Measurements from ENCODE around the gene RNF40. TPM values are rescaled to one million over a fixed set of nuclear protein-coding genes. Genes with fewer than 3 reads are reported as not detected.

RNF40 gene
- total RNA-seq, 1 donor from 2014 or later, result 157 TPM

DNA sequence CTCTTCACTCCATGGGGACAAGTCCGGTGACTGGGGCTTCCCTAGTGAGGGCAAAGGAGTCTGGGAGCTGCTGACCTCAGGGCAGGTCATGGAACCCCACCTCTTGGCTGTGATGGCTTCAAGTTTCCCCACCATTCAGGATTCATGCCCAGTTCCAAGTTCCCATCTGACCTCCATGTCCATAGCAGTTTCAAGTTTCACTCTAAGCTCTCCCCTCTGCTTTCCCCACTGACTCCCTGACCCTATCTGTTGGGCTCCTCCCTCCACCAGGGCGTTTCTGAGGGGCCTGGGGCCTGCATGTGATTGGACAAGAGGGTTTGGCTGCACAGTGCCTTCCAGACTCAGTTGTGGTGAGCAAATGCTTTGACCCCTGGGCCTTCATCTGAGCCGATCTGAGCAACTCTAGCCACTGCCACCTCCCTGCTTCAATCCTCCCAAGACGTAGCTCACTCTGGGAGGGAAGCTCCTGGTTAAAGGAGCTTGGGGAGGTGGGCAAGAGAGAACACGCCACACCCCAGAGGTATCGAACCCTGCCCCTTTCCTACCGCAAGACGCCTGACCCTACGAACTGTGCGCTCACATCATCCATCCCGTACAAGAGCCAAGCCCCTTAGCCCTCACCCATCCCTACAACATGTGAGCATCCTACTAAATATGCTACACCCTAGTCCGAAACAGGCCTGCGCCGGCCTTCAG lies 16.6 kb downstream of the RNF40 start:
- Mint-ChIP-seq H3K9me3 (no peaks in the 10 kb centered on the region), H3K27me3 (ENCODE audit: low read depth) (peaks cover 16% of the 10 kb centered on the region), H3K4me1 (peaks cover 27% of the 10 kb centered on the region), H3K4me3 (peak overlapping the region; percentile 85), H3K27ac (ENCODE audit: unreplicated experiment) (peak overlapping the region; percentile 81), H3K36me3 (ENCODE audit: low read depth) (peaks cover 9% of the 10 kb centered on the region)
- TF ChIP-seq, protein P1, sequence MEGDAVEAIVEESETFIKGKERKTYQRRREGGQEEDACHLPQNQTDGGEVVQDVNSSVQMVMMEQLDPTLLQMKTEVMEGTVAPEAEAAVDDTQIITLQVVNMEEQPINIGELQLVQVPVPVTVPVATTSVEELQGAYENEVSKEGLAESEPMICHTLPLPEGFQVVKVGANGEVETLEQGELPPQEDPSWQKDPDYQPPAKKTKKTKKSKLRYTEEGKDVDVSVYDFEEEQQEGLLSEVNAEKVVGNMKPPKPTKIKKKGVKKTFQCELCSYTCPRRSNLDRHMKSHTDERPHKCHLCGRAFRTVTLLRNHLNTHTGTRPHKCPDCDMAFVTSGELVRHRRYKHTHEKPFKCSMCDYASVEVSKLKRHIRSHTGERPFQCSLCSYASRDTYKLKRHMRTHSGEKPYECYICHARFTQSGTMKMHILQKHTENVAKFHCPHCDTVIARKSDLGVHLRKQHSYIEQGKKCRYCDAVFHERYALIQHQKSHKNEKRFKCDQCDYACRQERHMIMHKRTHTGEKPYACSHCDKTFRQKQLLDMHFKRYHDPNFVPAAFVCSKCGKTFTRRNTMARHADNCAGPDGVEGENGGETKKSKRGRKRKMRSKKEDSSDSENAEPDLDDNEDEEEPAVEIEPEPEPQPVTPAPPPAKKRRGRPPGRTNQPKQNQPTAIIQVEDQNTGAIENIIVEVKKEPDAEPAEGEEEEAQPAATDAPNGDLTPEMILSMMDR (conservative IDR thresholded peaks at IDR 0.05), result no peak
- no peak for DNase-seq (ENCODE audit: low read depth, low spot score)

DNA sequence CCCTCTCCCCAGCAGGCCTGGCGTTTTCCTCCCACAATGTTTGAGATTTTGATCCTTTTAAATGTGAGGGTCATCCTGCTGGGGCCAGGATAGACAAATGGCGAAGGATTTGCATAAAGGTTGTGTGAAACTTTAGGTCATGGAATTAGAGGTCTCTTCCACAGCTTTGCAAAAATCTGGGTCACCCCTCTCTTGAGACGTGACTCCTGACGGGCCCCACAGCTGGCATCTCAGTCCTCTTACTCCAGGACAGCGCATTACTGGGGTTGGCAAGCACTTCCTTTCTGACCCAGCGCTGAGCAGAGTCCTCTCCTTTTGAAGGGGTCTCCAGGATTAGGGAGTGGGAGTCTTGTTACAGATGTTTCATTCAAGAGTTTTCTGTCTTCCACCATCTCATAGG lies 17.5 kb downstream of the RNF40 start:
- peak overlapping the region; percentile 50 for H3K27ac Mint-ChIP-seq (ENCODE audit: unreplicated experiment)
- TF ChIP-seq, protein P1 (conservative IDR thresholded peaks at IDR 0.05), result no peak
- peak overlapping the region; percentile 85 for H3K4me3 Mint-ChIP-seq
- H3K4me1 Mint-ChIP-seq, result peaks cover 27% of the 10 kb centered on the region
- H3K27me3 Mint-ChIP-seq (ENCODE audit: low read depth), result peaks cover 16% of the 10 kb centered on the region
- no peaks in the 10 kb centered on the region for H3K9me3 Mint-ChIP-seq
- peaks cover 9% of the 10 kb centered on the region for H3K36me3 Mint-ChIP-seq (ENCODE audit: low read depth)
- no peak for DNase-seq (ENCODE audit: low read depth, low spot score)

DNA sequence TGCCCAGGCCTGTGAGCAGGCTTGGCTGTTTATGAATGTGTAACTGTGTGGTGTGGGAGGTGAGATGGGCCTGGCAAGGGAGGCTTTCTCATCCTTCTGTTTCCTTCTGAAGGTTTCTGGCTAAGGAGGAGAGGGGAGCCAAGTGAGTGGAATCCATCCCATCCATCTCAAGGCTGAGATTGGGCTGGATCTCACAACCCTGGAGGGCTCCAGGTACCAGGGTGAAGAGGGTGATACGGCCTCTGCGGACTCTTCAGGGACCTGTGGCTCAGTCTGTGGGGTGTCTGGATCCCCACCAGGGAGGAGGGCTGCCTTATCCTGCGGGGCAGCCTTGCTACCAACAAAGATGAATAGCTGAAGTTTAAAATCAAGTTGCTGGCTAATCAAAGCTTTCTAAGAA lies 17.9 kb downstream of the RNF40 start:
- H3K4me1 Mint-ChIP-seq, result peaks cover 23% of the 10 kb centered on the region
- DNase-seq (ENCODE audit: low read depth, low spot score), result no peak
- peak overlapping the region; percentile 50 for H3K27ac Mint-ChIP-seq (ENCODE audit: unreplicated experiment)
- peak overlapping the region; percentile 85 for H3K4me3 Mint-ChIP-seq
- no peaks in the 10 kb centered on the region for H3K9me3 Mint-ChIP-seq
- peaks cover 9% of the 10 kb centered on the region for H3K36me3 Mint-ChIP-seq (ENCODE audit: low read depth)
- H3K27me3 Mint-ChIP-seq (ENCODE audit: low read depth), result peaks cover 16% of the 10 kb centered on the region
- TF ChIP-seq, protein P1 (conservative IDR thresholded peaks at IDR 0.05), result no peak

DNA sequence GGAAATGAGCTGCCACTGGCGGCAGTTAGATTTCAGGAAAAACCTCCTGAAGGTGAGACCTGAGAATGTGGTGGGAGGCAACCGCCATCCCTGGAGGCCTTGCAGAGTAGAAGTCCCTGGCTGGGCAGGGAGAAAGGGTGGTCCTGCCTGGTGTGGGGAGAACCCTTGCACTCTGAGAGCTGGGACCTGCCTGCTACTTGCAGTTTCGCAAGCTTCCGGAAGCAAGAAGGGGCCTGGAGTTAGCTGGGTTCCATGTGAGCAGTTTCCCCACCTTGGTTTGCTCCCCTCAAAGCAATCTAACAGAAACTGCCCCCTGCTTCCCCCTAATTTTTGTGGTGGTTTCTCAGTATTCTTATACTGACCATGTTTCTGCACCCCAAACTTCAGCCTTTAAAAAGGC lies 18.4 kb downstream of the RNF40 start:
- Mint-ChIP-seq H3K27ac (ENCODE audit: unreplicated experiment) (no peak overlapping the region), H3K4me1 (peaks cover 18% of the 10 kb centered on the region), H3K36me3 (ENCODE audit: low read depth) (peaks cover 9% of the 10 kb centered on the region), H3K4me3 (peak overlapping the region; percentile 85), H3K27me3 (ENCODE audit: low read depth) (peaks cover 13% of the 10 kb centered on the region), H3K9me3 (no peaks in the 10 kb centered on the region)
- DNase-seq (ENCODE audit: low read depth, low spot score), result no peak
- TF ChIP-seq, protein P1 (conservative IDR thresholded peaks at IDR 0.05), result no peak

DNA sequence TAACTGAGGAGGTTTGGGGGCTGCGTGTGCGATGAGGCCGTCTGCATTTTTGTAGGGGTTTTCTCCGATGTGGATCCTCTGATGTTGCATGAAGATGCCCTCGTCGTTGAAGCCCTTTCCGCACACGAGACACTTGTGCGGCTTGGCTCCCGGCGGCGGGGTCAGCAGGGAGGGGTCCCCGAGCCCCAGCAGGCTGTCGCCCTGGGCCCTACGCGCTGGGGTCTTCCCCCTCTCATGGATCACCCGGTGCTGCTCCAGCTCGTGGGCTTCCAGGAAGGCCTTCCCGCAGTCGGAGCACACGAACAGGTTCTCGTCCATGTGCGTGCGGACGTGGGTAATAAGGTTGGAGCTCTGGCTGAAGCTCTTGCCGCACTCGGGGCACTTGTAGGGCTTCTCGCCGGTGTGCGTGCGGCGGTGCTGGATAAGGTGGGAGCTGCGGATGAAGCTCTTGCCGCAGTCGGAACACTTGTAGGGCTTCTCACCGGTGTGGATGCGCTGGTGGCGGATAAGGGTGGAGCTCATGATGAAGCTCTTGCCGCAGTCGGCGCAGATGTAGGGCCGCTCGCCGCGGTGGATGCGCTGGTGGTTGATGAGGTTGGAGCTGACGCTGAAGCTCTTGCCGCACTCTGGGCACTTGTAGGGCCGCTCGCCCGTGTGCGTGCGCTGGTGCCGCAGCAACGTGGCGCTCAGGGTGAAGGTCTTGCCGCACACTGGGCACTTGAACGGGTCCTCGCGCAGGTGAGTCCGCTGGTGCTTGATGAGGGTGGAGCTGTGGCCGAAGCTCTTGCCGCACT lies 20.6 kb downstream of the RNF40 start:
- peaks cover 20% of the 10 kb centered on the region for H3K4me1 Mint-ChIP-seq
- DNase-seq (ENCODE audit: low read depth, low spot score), result no peak
- peaks cover 8% of the 10 kb centered on the region for H3K27me3 Mint-ChIP-seq (ENCODE audit: low read depth)
- TF ChIP-seq, protein P1 (conservative IDR thresholded peaks at IDR 0.05), result no peak
- peak overlapping the region; percentile 44 for H3K4me3 Mint-ChIP-seq
- no peak overlapping the region for H3K27ac Mint-ChIP-seq (ENCODE audit: unreplicated experiment)
- H3K36me3 Mint-ChIP-seq (ENCODE audit: low read depth), result peaks cover 9% of the 10 kb centered on the region
- no peaks in the 10 kb centered on the region for H3K9me3 Mint-ChIP-seq
